NCI-H2196 treated with DMSO at 0.1 percent for 48 hours (cell line): Measurements from ENCODE around the gene DPH3.

Experiments
- DNase-seq: peaks from one replicate; lab custom pipeline; 2025; ENCODE audit not compliant: unreplicated experiment; lab: John Stamatoyannopoulos, UW

DPH3 gene

GRCh38 chr3:16236856-16237393 is 27.8 kb downstream of the DPH3 start:
- DNase-seq: no peak

- DNase-seq: no peak
These were observed 28.6 kb downstream of the DPH3 start for GRCh38 chr3:16236030-16236639.

DNA sequence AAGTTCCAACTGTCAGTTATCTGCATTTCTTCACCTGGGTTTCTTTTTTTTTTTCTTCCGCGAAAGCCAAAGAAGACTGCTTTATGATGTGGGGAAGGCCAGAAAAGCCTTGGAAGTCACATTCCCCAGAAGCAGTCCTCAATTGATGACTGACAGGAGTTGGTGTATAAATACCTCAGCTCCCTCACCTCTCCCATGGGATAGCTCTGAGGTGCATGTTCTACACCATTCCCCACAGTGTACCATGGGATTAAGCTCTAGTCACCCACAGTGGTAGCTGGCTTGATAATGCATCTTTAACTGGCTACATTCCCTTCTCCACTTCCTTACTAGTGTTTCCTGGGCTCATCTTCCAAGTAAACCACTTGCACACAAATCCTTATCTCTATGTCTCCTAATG is 30.5 kb downstream of the DPH3 start:
- no peak for DNase-seq

DNA sequence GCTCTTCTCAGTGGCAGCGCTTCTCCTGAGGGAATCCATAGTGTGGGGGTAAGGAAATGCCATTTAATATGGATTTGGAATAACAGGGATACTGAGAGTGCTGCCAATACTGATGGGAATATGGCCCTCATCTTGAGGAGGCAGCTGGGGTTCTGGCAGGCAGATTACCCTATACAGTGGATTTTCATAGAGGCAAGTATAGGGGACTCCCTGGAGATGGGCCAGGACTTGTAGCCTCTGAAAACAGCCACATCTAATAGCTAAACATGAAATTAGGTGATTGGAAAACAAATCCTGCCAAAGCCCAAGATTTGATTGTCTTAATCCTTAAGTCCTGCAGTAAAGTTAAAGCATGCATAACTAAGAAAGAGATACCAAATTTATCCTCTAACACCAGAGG is 30.9 kb downstream of the DPH3 start:
- DNase-seq: no peak

GRCh38 chr3:16231983-16232382 is 32.8 kb downstream of the DPH3 start:
- no peak for DNase-seq

DNA sequence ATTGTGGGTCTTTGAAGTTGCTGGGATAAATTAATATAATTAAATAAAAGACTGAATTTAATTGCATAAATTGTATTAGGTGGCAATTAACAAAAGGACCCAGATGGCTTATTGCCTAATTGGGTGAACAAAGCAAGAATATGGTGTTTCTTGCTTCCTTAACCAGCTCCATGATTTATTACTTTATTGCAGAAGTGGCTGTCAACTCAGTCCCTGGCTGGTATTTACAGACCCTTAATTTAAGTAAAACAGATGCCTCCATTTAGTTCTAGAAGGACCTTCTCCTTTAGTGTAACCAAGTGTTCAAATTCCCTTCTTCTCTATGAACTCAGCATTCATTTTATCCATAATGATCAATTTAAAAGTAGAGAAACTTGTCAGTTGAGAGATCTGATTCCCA is 35.1 kb downstream of the DPH3 start:
- DNase-seq: no peak

DNA sequence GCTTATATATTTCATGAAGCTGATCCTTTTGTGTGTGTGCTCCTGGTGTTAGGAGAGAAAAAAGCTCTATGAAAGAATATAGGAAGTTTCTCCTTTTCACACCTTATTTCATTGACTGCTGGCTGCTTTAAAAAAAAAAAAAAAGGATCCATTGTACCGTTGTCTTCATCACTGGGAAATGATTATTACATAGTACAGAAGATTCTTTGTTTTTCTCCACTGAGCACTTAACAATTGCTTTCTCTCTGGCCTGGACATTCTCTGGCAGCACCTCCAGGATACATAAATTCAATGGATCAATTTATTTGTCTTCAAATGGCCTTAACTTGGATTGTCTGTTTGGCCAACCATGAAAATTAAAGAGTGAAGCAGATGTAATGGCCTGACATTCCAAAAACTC is 37.2 kb downstream of the DPH3 start:
- DNase-seq: no peak

DNA sequence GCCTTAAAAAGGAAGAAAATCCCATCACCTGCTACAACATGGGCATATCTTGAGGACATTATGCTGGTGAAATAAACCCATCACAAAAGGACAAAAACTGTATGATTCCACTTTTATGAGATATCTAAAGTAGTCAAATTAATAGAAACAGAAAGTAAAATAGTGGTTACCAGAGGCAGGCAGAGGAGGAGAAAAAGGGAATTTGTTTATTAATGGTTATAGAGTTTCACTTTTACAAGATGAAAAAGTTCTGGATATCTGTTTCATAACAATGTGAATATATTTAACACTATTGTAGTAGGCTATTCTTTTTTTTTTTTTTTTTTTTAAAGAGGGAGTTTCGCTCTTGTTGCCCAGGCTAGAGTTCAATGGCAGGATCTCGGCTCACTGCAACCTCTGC is 40.4 kb downstream of the DPH3 start:
- DNase-seq: no peak

GRCh38 chr3:16222547-16222946 is 42.2 kb downstream of the DPH3 start:
- no peak for DNase-seq

DNA sequence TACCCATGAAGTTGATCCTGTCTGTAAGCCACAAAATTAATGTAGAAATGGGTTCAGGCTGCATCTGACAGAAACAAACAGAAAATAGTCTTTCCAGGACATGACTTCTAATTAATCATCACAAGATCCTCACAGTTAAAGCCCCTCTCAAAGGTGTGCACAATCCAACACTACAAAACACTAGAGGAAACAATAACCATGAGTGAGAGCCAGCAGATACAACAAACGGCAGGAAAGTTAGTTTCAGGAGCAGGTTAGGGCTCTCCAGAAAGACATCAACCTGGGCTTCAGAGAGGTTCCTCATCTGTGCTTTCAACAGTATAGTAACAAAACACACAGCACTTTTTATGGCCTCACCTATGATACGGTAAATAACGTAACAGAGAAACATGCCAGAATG is 42.8 kb downstream of the DPH3 start:
- no peak for DNase-seq

DNA sequence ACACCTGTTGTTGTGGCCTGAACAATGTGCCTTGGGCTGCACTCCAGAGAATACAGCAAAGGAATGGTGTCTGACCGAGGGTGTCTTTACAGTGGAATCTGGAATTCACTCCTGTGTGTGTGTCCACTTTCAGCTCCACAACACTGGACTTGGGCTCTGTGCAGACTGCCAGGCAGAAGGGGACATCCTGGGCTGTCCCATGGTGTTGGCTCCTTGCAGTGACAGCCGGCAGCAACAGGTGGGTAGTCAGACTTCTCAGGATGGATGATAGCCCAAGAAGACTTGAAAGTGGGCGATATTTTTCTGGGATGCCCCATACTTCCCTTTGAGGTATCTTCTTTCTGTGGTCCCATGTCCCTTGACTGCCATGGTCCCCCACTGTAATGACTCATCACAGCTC is 45.0 kb downstream of the DPH3 start:
- no peak for DNase-seq

- DNase-seq: no peak
These were observed 48.3 kb downstream of the DPH3 start for GRCh38 chr3:16216373-16216935.

DNA sequence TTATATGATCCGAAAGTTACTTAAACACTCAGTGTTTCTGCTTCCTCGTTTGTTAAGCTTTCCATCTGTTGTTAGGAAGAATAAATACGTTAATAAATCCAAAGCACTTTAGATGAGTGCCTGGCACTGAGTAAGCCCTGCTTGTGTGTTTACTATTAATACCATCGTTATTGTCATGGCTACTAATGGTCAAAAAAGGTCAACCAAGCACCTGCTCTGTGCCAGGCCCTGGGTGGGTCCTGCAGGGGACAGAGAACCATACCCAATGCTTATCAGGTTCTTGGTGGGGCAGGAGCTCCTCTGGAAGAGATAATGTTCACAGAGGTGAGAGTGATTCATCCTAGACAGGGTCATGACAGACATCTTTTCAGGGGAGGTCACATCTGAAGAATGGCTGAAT is 50.4 kb downstream of the DPH3 start:
- no peak for DNase-seq

- no peak for DNase-seq
These were observed 53.4 kb downstream of the DPH3 start for GRCh38 chr3:16211176-16211904.
